Measurements from ENCODE around the gene BRD4. TPM values are rescaled to one million over a fixed set of nuclear protein-coding genes. Genes with fewer than 3 reads are reported as not detected.

BRD4 gene
- total RNA-seq, 4 donors from 2014 or later = 54.8 to 111 (median 68.3) TPM

DNA sequence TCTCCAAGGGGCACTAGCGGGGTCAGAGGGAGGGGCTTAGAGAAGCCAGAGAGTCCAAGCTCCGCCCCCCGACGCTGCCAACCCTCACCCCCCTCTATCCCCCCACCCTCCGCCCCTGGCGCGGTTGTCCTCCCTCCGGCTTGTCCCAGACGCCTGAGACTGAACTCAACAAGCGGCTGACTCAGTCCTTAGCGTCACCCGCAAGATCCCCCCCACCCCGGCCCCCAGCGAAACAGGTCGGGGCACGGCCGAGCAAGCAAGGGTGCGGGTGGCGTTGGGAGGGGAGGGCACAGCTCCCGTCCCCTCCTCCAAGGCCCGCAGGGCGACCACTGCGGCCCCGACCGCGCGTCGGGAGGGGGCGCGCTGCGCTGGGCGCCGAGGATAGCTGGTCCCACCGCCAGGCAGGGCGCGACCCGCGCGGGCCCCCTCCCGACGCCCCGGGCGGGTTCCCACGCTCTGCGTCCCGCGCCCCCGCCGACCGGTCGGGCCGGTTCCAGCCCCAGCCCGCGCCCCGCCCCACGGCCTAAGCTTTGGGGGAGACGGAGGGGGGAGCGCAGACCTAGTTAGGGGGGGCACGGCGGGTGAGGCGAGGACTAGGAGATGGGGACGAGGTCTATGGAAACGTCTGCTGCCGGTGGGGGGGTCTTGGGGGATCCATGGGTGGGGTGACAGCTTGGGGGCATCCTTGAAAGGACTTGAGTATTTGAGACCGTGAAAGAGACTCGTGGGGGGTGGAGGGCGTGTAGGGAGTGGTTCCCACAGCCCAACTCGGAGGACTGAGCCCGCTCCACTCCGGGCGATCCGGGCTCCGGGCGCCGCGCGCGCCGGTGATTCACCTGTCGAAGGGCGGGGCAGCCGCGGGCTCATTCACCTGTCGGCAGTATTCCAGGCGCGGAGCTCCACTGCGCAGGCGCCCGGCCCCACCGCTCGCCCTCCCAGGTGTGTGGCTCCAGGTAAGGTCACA, 136.7 kb downstream of the BRD4 start:
- Histone ChIP-seq H3K4me3 (peak overlapping the region; percentile 44), H3K27ac (peak overlapping the region; percentile 96), H3K27me3 (peaks cover 26% of the 10 kb centered on the region), H3K9me3 (no peaks in the 10 kb centered on the region), H3K4me1 (peaks cover 63% of the 10 kb centered on the region), H3K36me3 (peaks cover 23% of the 10 kb centered on the region)
- TF ChIP-seq EP300 (IDR thresholded peaks at IDR 0.05) (no peak), POLR2AphosphoS5 (IDR thresholded peaks at IDR 0.05) (no peak), POLR2A (IDR thresholded peaks at IDR 0.05) (no peak)
- TF ChIP-seq, protein P1, sequence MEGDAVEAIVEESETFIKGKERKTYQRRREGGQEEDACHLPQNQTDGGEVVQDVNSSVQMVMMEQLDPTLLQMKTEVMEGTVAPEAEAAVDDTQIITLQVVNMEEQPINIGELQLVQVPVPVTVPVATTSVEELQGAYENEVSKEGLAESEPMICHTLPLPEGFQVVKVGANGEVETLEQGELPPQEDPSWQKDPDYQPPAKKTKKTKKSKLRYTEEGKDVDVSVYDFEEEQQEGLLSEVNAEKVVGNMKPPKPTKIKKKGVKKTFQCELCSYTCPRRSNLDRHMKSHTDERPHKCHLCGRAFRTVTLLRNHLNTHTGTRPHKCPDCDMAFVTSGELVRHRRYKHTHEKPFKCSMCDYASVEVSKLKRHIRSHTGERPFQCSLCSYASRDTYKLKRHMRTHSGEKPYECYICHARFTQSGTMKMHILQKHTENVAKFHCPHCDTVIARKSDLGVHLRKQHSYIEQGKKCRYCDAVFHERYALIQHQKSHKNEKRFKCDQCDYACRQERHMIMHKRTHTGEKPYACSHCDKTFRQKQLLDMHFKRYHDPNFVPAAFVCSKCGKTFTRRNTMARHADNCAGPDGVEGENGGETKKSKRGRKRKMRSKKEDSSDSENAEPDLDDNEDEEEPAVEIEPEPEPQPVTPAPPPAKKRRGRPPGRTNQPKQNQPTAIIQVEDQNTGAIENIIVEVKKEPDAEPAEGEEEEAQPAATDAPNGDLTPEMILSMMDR (IDR thresholded peaks at IDR 0.05) = no peak
- DNase-seq (ENCODE audit: low spot score in 2 of 2) = peak in 1 of 2 donors; percentile 85
- 2% methylated on average over 11 of the region's 91 CpGs for WGBS

DNA sequence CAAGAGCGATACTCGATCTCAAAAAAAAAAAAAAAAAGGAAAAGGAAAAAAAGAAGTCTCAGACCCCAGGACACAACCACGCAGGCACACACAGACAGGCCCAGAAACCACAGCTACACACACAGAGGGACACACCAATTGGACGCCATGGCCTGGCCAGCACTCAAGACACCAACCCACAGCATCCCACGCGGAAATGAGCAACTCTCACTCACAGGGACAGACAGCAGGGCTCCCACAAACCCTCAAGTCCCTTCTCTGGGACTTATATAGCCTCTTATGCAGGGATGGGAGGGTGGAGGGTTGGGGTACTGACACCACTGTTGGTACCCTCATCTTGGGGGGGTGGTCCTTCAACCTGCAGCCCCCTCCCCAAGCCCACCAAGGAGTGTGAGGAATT, 137.4 kb downstream of the BRD4 start:
- Histone ChIP-seq H3K4me1 (peaks cover 56% of the 10 kb centered on the region), H3K27me3 (peaks cover 19% of the 10 kb centered on the region), H3K4me3 (peak overlapping the region; percentile 44)

DNA sequence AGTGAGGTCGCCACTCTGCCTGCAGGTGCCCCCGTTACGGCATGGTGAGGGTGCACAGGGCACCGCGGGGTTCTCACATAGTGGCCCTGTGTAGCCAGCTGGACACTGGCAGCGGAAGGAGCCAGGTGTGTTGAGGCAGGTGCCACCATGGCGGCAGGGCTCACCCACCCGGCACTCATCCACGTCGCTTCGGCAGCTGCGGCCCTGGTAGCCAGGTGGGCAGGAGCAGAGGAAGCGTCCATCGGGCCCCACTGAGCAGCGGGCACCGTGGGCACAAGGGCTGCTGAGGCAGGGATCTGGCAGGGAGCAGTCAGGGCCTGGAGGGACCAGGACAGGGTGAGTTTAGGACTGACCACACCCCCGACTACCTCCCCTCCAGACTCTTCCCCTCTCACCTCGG, 140.4 kb downstream of the BRD4 start:
- no peak for DNase-seq (ENCODE audit: low spot score in 2 of 2)
- Histone ChIP-seq H3K27ac (no peak overlapping the region), H3K4me1 (peaks cover 27% of the 10 kb centered on the region), H3K9me3 (no peaks in the 10 kb centered on the region), H3K36me3 (peaks cover 47% of the 10 kb centered on the region), H3K27me3 (peaks cover 12% of the 10 kb centered on the region), H3K4me3 (no peak overlapping the region)
- WGBS = 70% methylated on average over 2 of the region's 18 CpGs
- TF ChIP-seq, protein P1 (IDR thresholded peaks at IDR 0.05) = no peak
- TF ChIP-seq EP300 (IDR thresholded peaks at IDR 0.05) (no peak), POLR2AphosphoS5 (IDR thresholded peaks at IDR 0.05) (no peak), POLR2A (IDR thresholded peaks at IDR 0.05) (no peak)

More for the DNA sequence above, 137.4 kb downstream of the BRD4 start:
- TF ChIP-seq POLR2A (IDR thresholded peaks at IDR 0.05) (no peak), EP300 (IDR thresholded peaks at IDR 0.05) (no peak), POLR2AphosphoS5 (IDR thresholded peaks at IDR 0.05) (no peak)
- TF ChIP-seq, protein P1 (IDR thresholded peaks at IDR 0.05) = no peak
- Histone ChIP-seq H3K27ac (peak overlapping the region; percentile 96), H3K9me3 (no peaks in the 10 kb centered on the region), H3K36me3 (peaks cover 28% of the 10 kb centered on the region)
- DNase-seq (ENCODE audit: low spot score in 2 of 2) = no peak
- WGBS = 24% methylated on average over 6 of the region's 6 CpGs

DNA sequence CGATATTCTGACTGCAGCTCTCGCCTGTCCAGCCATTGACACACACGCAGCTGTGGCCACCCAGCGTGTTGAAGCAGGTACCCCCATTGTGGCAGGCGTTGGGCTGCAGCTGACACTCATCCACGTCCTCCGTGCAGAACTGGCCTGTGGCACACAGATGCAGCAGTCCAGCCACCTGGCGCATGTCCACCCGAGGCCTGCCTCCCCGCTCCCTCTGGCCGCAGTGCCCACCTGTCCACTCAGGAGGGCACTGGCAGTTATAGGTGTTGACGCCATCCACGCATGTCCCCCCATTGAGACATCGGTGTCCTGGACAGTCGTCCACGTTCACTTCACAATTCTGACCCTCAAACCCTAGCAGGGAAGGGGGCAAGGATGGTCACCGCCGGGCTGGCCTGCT, 140.8 kb downstream of the BRD4 start:
- H3K27ac ChIP-seq = no peak overlapping the region
- WGBS = 94% methylated on average over 15 of the region's 18 CpGs

DNA sequence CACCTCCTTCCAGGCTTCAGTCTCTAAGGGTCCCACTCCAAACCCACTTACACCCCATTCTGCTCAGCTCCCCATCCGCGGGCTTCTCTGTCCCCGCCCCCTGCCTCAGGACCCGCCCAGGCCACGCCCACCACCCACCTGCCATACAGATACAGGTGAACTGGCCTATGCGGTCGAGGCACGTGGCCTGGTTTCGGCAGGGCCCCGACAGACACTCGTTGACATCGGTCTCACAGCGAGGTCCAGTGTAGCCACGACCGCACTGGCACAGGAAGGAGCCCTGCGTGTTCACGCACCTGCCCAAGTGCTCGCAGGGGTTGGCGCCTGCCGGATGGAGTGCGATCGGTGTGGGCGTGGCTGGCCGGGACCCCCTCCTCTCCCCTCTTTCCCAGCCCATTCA, 143.5 kb downstream of the BRD4 start:
- 87% methylated on average over 24 of the region's 24 CpGs for WGBS
- Histone ChIP-seq H3K4me3 (no peak overlapping the region), H3K27me3 (peaks cover 4% of the 10 kb centered on the region), H3K9me3 (no peaks in the 10 kb centered on the region), H3K27ac (no peak overlapping the region), H3K4me1 (no peaks in the 10 kb centered on the region), H3K36me3 (peaks cover 76% of the 10 kb centered on the region)
- no peak for DNase-seq (ENCODE audit: low spot score in 2 of 2)
- no peak for TF ChIP-seq EP300 (IDR thresholded peaks at IDR 0.05)
- TF ChIP-seq, protein P1 (IDR thresholded peaks at IDR 0.05) = no peak
- TF ChIP-seq POLR2AphosphoS5 (IDR thresholded peaks at IDR 0.05) = no peak
- no peak for TF ChIP-seq POLR2A (IDR thresholded peaks at IDR 0.05)

More for the DNA sequence above, 140.8 kb downstream of the BRD4 start:
- no peak for DNase-seq (ENCODE audit: low spot score in 2 of 2)
- H3K9me3 ChIP-seq = no peaks in the 10 kb centered on the region
- peaks cover 51% of the 10 kb centered on the region for H3K36me3 ChIP-seq
- peaks cover 23% of the 10 kb centered on the region for H3K4me1 ChIP-seq
- TF ChIP-seq EP300 (IDR thresholded peaks at IDR 0.05) = no peak
- H3K4me3 ChIP-seq = no peak overlapping the region
- H3K27me3 ChIP-seq = peaks cover 12% of the 10 kb centered on the region

Measured in suprapubic skin (tissue), 4 donors.